Stomach (tissue), 9 donors: ENCODE measurements around the gene TMTC1. TPM values are rescaled to one million over a fixed set of nuclear protein-coding genes. Genes with fewer than 3 reads are reported as not detected.

Source experiments
- DNase-seq, 2 donors: peaks; one replicate each; pipeline versions ENCODE4 v3.0.0 to v3.0.0-alpha.2; 2013 to 2019
- H3K27ac ChIP-seq, 5 donors: fragments of 200-600 bp in 4 of 5; sonication (generic) in 4 of 5; one replicate each; pipeline ENCODE4 v1.5.1; 2013 to 2019; ENCODE audit warnings: mild to moderate bottlenecking in 1 of 5, moderate library complexity in 1 of 5
- H3K27me3 ChIP-seq, 3 donors: fragments of 200-600 bp; sonication (generic); one replicate each; pipeline ENCODE4 v1.5.1; 2017 to 2019; ENCODE audit warnings: mixed run types in 1 of 3
- H3K36me3 ChIP-seq, 4 donors: fragments of 200-600 bp; sonication (generic); 1 replicate in 3 of 4; 2 replicates in 1 of 4; pipeline ENCODE4 v1.5.1; 2016 to 2019
- H3K4me1 ChIP-seq, 4 donors: fragments of 200-600 bp; sonication (generic); one replicate each; pipeline ENCODE4 v1.5.1; 2016 to 2019
- H3K4me3 ChIP-seq, 4 donors: fragments of 200-600 bp; sonication (generic) in 3 of 4; one replicate each; pipeline ENCODE4 v1.5.1; 2016 to 2019; ENCODE audit warnings: mild to moderate bottlenecking in 1 of 4
- H3K9me3 ChIP-seq, 4 donors: fragments of 200-600 bp; sonication (generic); one replicate each; pipeline ENCODE4 v1.5.1; 2016 to 2019
- CTCF ChIP-seq, 7 experiments: fragments of 450-650 bp in 4 of 7; fragments of 200-600 bp in 3 of 7; sonication (generic) in 3 of 7; IDR thresholded peaks; one replicate each; pipeline ENCODE4 v1.5.1; 2016 to 2019; ENCODE audit warnings: antibody characterized with exemption in 7 of 7, control low read depth in 2 of 7, mild to moderate bottlenecking in 1 of 7
- EP300 ChIP-seq: sonication (generic); formaldehyde crosslinking; IDR thresholded peaks from one replicate; pipeline ENCODE4 v1.6.1; 2017; ENCODE audit warnings: antibody characterized with exemption
- POLR2A ChIP-seq, 4 donors: fragments of 450-650 bp; IDR thresholded peaks; one replicate each; pipeline ENCODE4 v1.6.1; 2016; ENCODE audit warnings: antibody characterized with exemption in 4 of 4, control low read depth in 2 of 4, mild to moderate bottlenecking in 1 of 4, moderate library complexity in 1 of 4
- POLR2AphosphoS5 ChIP-seq, 3 donors: sonication (generic); formaldehyde crosslinking; IDR thresholded peaks; one replicate each; pipeline ENCODE4 v1.6.1; 2016; ENCODE audit warnings: antibody characterized with exemption in 3 of 3
- WGBS, 5 donors: extraction: QIAGEN DNeasy Blood & Tissue Kit in 3 of 5; methylation state at CpG; one replicate each; pipeline versions ENCODE4 v1.1.5 to v1.1.7; 2013 to 2018; 5-methylcytosine and 5-hydroxymethylcytosine counted together
- intact Hi-C: fragments of 100-400 bp; cut with DNase I; formaldehyde crosslinking; loops from one replicate; pipeline ENCODE4 v1.15.1; 2023; ENCODE audit warnings: low total_unique reads
- polyA plus RNA-seq, 3 donors: library from polyadenylated mRNA; stranded (reverse); fragments of 200-250 nt; gene quantifications; one replicate each; pipeline ENCODE4 v1.2.3, GENCODE V29; 2013
- total RNA-seq, 5 donors: library from RNA; depleted of rRNA; stranded (reverse); fragments of >200 nt; gene quantifications; one replicate each; pipeline versions ENCODE4 v1.1.0 to v1.2.3, GENCODE V29; 2014 to 2016
- donor health status: healthy with polysubstance abuse.
- donor health status: Bipolar disorder and iron deficiency.
- donor health status: healthy.

TMTC1 gene
- total and polyA plus RNA-seq, 8 donors, result 1.5 to 76.8 (median 19.1) TPM

DNA sequence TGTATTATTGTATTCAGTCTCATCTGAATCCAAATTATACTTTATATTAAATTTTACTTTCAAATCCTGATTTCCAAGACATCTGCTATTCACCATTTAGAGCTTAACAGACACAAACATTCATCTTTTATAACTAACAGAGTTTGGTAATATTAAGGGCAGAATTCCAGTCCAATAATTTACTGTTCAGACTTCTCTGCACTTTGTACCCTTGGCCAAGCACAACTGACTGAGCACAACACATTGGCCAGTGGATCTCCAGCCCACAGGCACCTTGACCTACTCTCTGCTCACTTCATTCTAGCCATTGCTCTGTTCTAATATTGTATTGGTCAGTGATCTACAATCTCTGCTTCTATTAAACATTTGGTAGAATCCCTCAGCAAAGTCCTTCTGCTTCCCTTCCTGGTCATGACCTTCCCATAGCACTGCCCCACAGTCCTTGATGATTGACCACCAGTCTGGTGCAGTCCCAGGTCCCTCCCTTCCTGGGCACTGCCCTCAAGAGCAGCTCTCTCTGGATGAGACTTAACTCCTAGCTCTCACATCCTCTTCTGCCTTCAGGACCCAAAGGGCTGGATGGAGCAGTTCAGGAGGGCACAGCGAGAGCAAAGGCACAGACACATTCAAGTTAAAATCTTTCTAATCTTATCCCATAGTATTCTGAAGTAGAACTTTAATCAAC, 188.5 kb downstream of the TMTC1 start:
- TF ChIP-seq CTCF (IDR thresholded peaks at IDR 0.05) (no peak), POLR2A (IDR thresholded peaks at IDR 0.05) (no peak), POLR2AphosphoS5 (IDR thresholded peaks at IDR 0.05) (no peak), EP300 (no peak)
- intact Hi-C loops, result no loop called here
- peaks cover 0 to 7% (median 2%) of the 10 kb centered on the region in 4 donors for H3K4me1 ChIP-seq
- no peaks in the 10 kb centered on the region for H3K9me3 ChIP-seq
- no peaks in the 10 kb centered on the region for H3K27me3 ChIP-seq
- H3K27ac ChIP-seq, result no peak overlapping the region
- 86 to 100% (median 90%) methylated on average over 1 of the region's 1 CpG for WGBS, 5 donors
- H3K4me3 ChIP-seq, result no peak overlapping the region
- DNase-seq, result no peak
- H3K36me3 ChIP-seq, result no peaks in the 10 kb centered on the region

- H3K27ac ChIP-seq, result no peak overlapping the region
- DNase-seq, result no peak
- no peak overlapping the region for H3K4me3 ChIP-seq
- H3K9me3 ChIP-seq, result no peaks in the 10 kb centered on the region
- whole genome bisulfite sequencing, 5 donors, result 50 to 77% (median 69%) methylated on average over 2 of the region's 2 CpGs
- TF ChIP-seq POLR2AphosphoS5 (IDR thresholded peaks at IDR 0.05) (no peak), CTCF (IDR thresholded peaks at IDR 0.05) (no peak), POLR2A (IDR thresholded peaks at IDR 0.05) (no peak), EP300 (no peak)
- intact Hi-C loops, result no loop called here
- H3K36me3 ChIP-seq, result no peaks in the 10 kb centered on the region
- no peaks in the 10 kb centered on the region for H3K27me3 ChIP-seq
- peaks cover 7 to 19% (median 14%) of the 10 kb centered on the region in 4 donors for H3K4me1 ChIP-seq
Measured at GRCh38 chr12:29593001-29593400, 190.7 kb downstream of the TMTC1 start.

DNA sequence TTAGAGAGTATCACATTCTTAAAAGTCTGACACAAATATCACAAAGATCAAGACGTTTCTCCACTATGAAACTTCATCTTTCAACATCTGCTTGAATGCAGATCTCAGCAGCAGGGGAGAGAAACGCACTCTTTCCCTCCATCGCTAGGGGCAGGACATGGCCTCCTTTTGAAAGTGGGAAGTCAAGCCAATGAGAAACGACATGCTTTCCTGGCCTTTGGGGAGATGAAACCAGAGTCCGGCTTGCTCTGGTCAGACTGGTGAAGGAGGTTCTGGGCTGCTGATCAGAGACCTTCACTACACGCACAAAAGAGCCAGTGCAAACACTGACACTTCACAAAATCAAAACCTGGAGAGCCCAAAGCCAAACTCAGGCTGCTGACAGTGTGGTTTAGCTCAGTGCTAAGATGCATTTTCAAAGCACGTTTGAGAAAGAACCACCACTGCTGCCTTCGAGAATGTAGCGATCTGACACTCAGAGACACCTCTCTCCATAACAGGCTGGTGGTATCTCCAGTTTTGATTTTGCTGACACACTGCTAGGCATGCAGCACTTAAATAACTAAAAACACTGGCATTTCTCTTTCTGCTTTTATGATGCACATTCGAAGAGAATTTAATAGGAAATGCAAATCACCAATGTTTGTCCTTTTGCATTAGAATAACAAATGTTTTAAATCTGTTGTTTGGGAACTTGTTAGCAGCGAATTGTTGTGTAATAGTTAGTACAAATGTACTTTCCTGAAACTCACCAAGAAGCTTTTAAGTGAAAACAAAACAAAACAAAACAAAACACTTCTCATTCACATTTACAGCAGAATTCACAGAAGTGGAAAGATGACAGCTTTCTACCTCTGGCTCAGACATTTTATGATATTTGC, 192.4 kb downstream of the TMTC1 start:
- TF ChIP-seq EP300, result no peak
- no peak for TF ChIP-seq POLR2AphosphoS5 (IDR thresholded peaks at IDR 0.05)
- 50 to 58% (median 52%) methylated on average over 11 of the region's 11 CpGs for WGBS, 5 donors
- H3K36me3 ChIP-seq, result no peaks in the 10 kb centered on the region

GRCh38 chr12:29589851-29590250, 193.9 kb downstream of the TMTC1 start:
- peak in 1 of 2 donors; percentile 45 for DNase-seq
- Histone ChIP-seq H3K9me3 (no peaks in the 10 kb centered on the region), H3K36me3 (no peaks in the 10 kb centered on the region), H3K4me3 (no peak overlapping the region), H3K27me3 (no peaks in the 10 kb centered on the region), H3K4me1 (peaks cover 7 to 19% (median 14%) of the 10 kb centered on the region in 4 donors), H3K27ac (peak overlapping the region in 1 of 5 donors; percentile 42)
- intact Hi-C loops, result no loop called here
- TF ChIP-seq POLR2A (IDR thresholded peaks at IDR 0.05) (no peak), CTCF (IDR thresholded peaks at IDR 0.05) (no peak), EP300 (no peak), POLR2AphosphoS5 (IDR thresholded peaks at IDR 0.05) (no peak)
- WGBS, 5 donors, result 44 to 76% (median 72%) methylated on average over 2 of the region's 2 CpGs

More for the DNA sequence above, 192.4 kb downstream of the TMTC1 start:
- DNase-seq, result peak in 1 of 2 donors; percentile 38
- intact Hi-C loops, result no loop called here
- Histone ChIP-seq H3K4me3 (no peak overlapping the region), H3K9me3 (no peaks in the 10 kb centered on the region), H3K27ac (no peak overlapping the region), H3K27me3 (no peaks in the 10 kb centered on the region), H3K4me1 (peaks cover 7 to 19% (median 14%) of the 10 kb centered on the region in 4 donors)
